ENCODE measurements around the gene SGCE. TPM values are rescaled to one million over a fixed set of nuclear protein-coding genes. Genes with fewer than 3 reads are reported as not detected.

The SGCE gene
- total and polyA plus RNA-seq, 2 experiments from 2014 or later = 46.1 to 54.8 TPM

DNA sequence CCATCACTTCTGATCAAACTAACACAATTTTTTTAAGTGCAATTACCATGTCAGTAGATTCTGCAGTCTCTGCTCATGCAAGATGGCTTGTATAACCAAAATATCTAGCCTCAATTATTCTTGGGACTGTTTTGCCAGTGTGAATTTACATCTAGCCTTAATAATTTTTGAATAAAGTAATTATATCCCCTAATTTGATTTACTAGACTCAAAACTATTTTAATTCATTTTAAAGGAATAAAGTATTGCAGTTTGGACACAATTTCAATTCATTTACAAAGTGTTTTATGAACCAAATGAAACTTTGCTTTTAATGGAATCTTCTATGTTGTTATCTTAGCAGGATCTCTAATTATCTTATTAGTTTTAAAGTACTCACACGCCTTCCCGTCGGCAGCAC lies 55.7 kb downstream of the SGCE start (continued):
- TF ChIP-seq, protein P1, sequence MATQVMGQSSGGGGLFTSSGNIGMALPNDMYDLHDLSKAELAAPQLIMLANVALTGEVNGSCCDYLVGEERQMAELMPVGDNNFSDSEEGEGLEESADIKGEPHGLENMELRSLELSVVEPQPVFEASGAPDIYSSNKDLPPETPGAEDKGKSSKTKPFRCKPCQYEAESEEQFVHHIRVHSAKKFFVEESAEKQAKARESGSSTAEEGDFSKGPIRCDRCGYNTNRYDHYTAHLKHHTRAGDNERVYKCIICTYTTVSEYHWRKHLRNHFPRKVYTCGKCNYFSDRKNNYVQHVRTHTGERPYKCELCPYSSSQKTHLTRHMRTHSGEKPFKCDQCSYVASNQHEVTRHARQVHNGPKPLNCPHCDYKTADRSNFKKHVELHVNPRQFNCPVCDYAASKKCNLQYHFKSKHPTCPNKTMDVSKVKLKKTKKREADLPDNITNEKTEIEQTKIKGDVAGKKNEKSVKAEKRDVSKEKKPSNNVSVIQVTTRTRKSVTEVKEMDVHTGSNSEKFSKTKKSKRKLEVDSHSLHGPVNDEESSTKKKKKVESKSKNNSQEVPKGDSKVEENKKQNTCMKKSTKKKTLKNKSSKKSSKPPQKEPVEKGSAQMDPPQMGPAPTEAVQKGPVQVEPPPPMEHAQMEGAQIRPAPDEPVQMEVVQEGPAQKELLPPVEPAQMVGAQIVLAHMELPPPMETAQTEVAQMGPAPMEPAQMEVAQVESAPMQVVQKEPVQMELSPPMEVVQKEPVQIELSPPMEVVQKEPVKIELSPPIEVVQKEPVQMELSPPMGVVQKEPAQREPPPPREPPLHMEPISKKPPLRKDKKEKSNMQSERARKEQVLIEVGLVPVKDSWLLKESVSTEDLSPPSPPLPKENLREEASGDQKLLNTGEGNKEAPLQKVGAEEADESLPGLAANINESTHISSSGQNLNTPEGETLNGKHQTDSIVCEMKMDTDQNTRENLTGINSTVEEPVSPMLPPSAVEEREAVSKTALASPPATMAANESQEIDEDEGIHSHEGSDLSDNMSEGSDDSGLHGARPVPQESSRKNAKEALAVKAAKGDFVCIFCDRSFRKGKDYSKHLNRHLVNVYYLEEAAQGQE (IDR thresholded peaks at IDR 0.05; ENCODE audit: unreplicated experiment) = no peak

GRCh38 chr7:94595717-94596116 lies 60.2 kb downstream of the SGCE start:
- Histone ChIP-seq H3K27me3 (ENCODE audit: insufficient read depth) (no peaks in the 10 kb centered on the region), H3K36me3 (ENCODE audit: insufficient read depth) (no peaks in the 10 kb centered on the region; the same call in 1 of the 2 replicates), H3F3A (replicated peaks; ENCODE audit: low read depth) (no peaks in the 10 kb centered on the region), H3K4me2 (no peak overlapping the region), H3K9me2 (ENCODE audit: insufficient read depth) (no peaks in the 10 kb centered on the region), H4K20me1 (replicated peaks; ENCODE audit: insufficient read depth) (no peaks in the 10 kb centered on the region), H3K4me3 (no peak overlapping the region), H3K79me2 (replicated peaks; ENCODE audit: insufficient read depth) (no peaks in the 10 kb centered on the region), H3K4me1 (ENCODE audit: insufficient read depth) (no peaks in the 10 kb centered on the region), H3K27ac (ENCODE audit: low read depth) (no peak overlapping the region), H2AFZ (no peak overlapping the region)
- H3K27ac Mint-ChIP-seq = no peak overlapping the region
- H3K36me3 Mint-ChIP-seq (ENCODE audit: low read depth) = no peaks in the 10 kb centered on the region; the same call in 2 of the 3 replicates
- H3K9me3 Mint-ChIP-seq = no peaks in the 10 kb centered on the region
- H3K27me3 Mint-ChIP-seq (ENCODE audit: insufficient read depth, low read depth, poor library complexity) = no peaks in the 10 kb centered on the region
- no peak overlapping the region for H3K4me3 Mint-ChIP-seq
- peaks cover 9% of the 10 kb centered on the region; the same call in 1 of the 3 replicates for H3K4me1 Mint-ChIP-seq
- DNase-seq (ENCODE audit: low spot score) (no peak), ATAC-seq (no peak)
- TF ChIP-seq ETS1 (IDR thresholded peaks at IDR 0.05) (no peak), EZH2phosphoT487 (IDR thresholded peaks at IDR 0.05; ENCODE audit: unreplicated experiment) (no peak), CREB1 (CRISPR knock-in tag; IDR thresholded peaks at IDR 0.05; ENCODE audit: low read depth) (no peak), ZNF331 (CRISPR knock-in tag; IDR thresholded peaks at IDR 0.05; ENCODE audit: low read depth) (no peak), ZNF114 (CRISPR knock-in tag; IDR thresholded peaks at IDR 0.05) (no peak), NANOG (IDR thresholded peaks at IDR 0.05; ENCODE audit: borderline replicate concordance) (no peak), JUNB (IDR thresholded peaks at IDR 0.05; ENCODE audit: unreplicated experiment) (no peak), EZH2 (IDR thresholded peaks at IDR 0.05; ENCODE audit: low read depth, unreplicated experiment) (no peak), STAT1 (IDR thresholded peaks at IDR 0.05; ENCODE audit: unreplicated experiment) (no peak)
- TF ChIP-seq, protein P1 (IDR thresholded peaks at IDR 0.05; ENCODE audit: unreplicated experiment) = no peak
- TF ChIP-seq, protein P2, sequence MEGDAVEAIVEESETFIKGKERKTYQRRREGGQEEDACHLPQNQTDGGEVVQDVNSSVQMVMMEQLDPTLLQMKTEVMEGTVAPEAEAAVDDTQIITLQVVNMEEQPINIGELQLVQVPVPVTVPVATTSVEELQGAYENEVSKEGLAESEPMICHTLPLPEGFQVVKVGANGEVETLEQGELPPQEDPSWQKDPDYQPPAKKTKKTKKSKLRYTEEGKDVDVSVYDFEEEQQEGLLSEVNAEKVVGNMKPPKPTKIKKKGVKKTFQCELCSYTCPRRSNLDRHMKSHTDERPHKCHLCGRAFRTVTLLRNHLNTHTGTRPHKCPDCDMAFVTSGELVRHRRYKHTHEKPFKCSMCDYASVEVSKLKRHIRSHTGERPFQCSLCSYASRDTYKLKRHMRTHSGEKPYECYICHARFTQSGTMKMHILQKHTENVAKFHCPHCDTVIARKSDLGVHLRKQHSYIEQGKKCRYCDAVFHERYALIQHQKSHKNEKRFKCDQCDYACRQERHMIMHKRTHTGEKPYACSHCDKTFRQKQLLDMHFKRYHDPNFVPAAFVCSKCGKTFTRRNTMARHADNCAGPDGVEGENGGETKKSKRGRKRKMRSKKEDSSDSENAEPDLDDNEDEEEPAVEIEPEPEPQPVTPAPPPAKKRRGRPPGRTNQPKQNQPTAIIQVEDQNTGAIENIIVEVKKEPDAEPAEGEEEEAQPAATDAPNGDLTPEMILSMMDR (conservative IDR thresholded peaks at IDR 0.05; ENCODE audit: low read depth in 2 of 2) = no peak

All from GM23338 (cell line).